PC-9 (cell line): ENCODE measurements around the gene MTA1.

ENCODE experiments used
- EZH2 ChIP-seq: fragments of 200-600 bp; sonication (generic); IDR thresholded peaks from 2 replicates; pipeline ENCODE4 v1.8.0; 2017; ENCODE audit warnings: antibody characterized with exemption, low read depth
- TF ChIP-seq, protein P1 (sequence below): fragments of 200-600 bp; sonication (generic); conservative IDR thresholded peaks from 2 replicates; pipeline ENCODE4 v1.6.1; 2017; ENCODE audit warnings: mixed run types, antibody characterized with exemption, mild to moderate bottlenecking, moderate library complexity

DNA sequence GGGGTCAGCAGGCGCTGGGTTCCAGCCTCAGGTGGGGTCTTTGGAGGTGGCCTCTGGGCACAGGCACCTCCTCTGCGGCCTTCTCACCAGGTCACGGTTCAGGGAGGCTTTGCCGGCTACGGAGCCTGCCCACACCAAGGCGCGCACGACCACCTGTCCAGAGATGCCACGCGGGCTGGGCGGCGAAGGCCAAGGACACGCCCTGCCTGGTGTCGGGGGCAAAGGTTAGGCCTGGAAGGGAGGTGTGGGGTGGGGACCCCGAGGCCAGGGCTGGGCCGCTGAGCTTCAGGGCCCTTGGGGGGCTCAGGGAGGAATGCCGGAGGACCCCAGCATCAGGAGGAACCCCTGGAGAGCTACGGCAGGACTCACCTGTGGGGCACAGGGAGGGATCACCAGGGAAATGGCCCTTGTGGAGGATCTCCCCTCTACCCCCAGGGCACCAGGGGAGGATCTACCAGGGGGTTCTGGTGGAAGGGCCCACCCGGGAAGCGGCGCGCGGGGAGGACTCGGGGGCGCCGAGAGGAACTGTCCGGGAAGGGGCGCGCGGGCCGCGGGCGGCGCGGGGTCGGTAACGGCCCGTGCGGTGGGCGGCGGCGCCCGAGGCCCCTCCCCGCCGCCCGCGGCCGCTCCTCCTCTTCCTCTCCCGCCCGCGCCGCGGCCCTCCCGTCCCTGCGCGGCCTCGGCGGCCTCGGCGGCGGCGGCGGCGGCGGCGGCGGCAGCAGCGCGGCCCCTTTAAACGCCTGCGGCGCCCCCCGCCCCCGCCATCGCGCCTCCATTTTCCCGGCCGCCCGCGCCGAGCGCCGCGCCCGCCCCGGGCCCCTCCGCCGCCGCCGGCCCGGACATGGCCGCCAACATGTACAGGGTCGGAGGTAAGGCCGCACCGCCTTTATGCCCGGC is at the start of gene MTA1:
- TF ChIP-seq, protein P1, sequence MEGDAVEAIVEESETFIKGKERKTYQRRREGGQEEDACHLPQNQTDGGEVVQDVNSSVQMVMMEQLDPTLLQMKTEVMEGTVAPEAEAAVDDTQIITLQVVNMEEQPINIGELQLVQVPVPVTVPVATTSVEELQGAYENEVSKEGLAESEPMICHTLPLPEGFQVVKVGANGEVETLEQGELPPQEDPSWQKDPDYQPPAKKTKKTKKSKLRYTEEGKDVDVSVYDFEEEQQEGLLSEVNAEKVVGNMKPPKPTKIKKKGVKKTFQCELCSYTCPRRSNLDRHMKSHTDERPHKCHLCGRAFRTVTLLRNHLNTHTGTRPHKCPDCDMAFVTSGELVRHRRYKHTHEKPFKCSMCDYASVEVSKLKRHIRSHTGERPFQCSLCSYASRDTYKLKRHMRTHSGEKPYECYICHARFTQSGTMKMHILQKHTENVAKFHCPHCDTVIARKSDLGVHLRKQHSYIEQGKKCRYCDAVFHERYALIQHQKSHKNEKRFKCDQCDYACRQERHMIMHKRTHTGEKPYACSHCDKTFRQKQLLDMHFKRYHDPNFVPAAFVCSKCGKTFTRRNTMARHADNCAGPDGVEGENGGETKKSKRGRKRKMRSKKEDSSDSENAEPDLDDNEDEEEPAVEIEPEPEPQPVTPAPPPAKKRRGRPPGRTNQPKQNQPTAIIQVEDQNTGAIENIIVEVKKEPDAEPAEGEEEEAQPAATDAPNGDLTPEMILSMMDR: no peak
- TF ChIP-seq EZH2: no peak
